ENCODE results near the gene ILKAP.

Gene ILKAP

GRCh38 chr2:238145046-238145445 is 58.4 kb downstream of the ILKAP start:
- H3K27me3 ChIP-seq (replicated peaks; ENCODE audit: control insufficient read depth, insufficient read depth, low read length) = no peaks in the 10 kb centered on the region
- no peak overlapping the region for H3K4me3 ChIP-seq (replicated peaks; ENCODE audit: low read depth, low read length)
- no peaks in the 10 kb centered on the region for H3K36me3 ChIP-seq (ENCODE audit: control insufficient read depth, insufficient read depth, low read length)
- no peak for DNase-seq (ENCODE audit: extremely low read depth, insufficient read length)
- TF ChIP-seq CTCF (IDR thresholded peaks at IDR 0.05; ENCODE audit: insufficient read depth, low read length, poor library complexity, severe bottlenecking) = no peak

DNA sequence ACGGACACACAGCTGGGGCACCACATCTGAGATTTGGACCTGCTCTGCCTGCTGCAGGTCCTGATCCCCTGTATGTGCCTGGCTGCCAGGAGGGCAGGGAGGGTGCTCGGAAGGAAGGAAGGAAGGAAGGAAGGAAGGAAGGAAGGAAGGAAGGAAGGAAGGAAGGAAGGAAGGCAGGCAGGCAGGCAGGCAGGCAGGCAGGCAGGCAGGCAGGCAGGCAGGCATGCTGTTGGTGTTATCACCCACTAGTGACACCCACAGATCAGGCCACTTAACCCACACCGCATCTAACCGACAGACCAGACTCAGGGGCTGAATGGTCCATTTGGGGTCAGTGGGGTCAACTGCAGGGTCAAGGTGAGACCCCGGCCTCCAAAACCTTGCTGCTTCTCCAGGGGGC is 59.2 kb downstream of the ILKAP start:
- Histone ChIP-seq H3K4me3 (replicated peaks; ENCODE audit: low read depth, low read length) (no peak overlapping the region), H3K36me3 (ENCODE audit: control insufficient read depth, insufficient read depth, low read length) (no peaks in the 10 kb centered on the region), H3K27me3 (replicated peaks; ENCODE audit: control insufficient read depth, insufficient read depth, low read length) (no peaks in the 10 kb centered on the region)
- TF ChIP-seq CTCF (IDR thresholded peaks at IDR 0.05; ENCODE audit: insufficient read depth, low read length, poor library complexity, severe bottlenecking) = no peak
- DNase-seq (ENCODE audit: extremely low read depth, insufficient read length) = no peak

GRCh38 chr2:238143239-238143951 is 60.1 kb downstream of the ILKAP start:
- no peak for TF ChIP-seq CTCF (IDR thresholded peaks at IDR 0.05; ENCODE audit: insufficient read depth, low read length, poor library complexity, severe bottlenecking)
- no peaks in the 10 kb centered on the region for H3K27me3 ChIP-seq (replicated peaks; ENCODE audit: control insufficient read depth, insufficient read depth, low read length)
- H3K4me3 ChIP-seq (replicated peaks; ENCODE audit: low read depth, low read length) = no peak overlapping the region
- no peaks in the 10 kb centered on the region for H3K36me3 ChIP-seq (ENCODE audit: control insufficient read depth, insufficient read depth, low read length)
- DNase-seq (ENCODE audit: extremely low read depth, insufficient read length) = no peak

- Histone ChIP-seq H3K36me3 (ENCODE audit: control insufficient read depth, insufficient read depth, low read length) (no peaks in the 10 kb centered on the region), H3K27me3 (replicated peaks; ENCODE audit: control insufficient read depth, insufficient read depth, low read length) (no peaks in the 10 kb centered on the region), H3K4me3 (replicated peaks; ENCODE audit: low read depth, low read length) (no peak overlapping the region)
- no peak for TF ChIP-seq CTCF (IDR thresholded peaks at IDR 0.05; ENCODE audit: insufficient read depth, low read length, poor library complexity, severe bottlenecking)
- no peak for DNase-seq (ENCODE audit: extremely low read depth, insufficient read length)
These were observed 60.9 kb downstream of the ILKAP start for GRCh38 chr2:238142382-238143205.

DNA sequence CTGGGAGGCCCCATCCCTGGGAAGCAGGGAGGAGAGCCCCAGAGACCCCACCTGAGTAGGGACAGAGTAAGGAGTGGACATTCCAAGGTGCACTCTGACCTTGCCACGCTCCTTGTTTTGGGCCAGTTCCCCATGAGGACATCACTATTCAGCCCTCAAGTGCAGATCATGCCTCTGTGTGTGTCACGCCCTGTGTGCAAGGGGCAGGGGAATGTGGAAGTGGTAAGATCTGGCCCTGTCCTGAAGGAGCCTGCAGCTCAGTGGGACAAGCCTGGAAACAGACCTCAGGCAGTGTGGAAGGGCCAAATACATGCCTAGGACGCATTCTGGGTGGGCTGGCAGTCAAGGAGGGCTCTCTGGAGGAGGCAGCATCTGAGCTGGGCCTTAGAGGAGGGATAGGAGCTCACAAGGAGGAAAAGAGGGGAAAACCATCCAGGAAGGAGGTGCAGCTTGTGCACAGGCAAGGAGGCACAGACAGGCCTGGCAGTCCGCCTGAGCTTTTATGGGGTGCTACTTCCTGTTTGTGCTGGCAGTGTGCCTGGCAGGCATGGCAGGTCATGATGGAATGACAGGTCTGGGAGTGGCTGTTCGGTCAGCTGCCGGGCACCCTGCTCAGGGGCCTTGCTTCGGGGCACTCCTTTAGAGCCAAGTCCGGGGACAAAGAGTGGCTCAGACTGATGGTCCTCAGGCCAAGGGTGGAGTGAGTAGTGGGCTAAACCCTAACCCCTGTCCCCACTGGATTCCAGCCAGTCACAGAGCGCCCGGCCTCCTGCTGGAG is 61.8 kb downstream of the ILKAP start:
- no peak for DNase-seq (ENCODE audit: extremely low read depth, insufficient read length)
- H3K27me3 ChIP-seq (replicated peaks; ENCODE audit: control insufficient read depth, insufficient read depth, low read length) = no peaks in the 10 kb centered on the region
- H3K4me3 ChIP-seq (replicated peaks; ENCODE audit: low read depth, low read length) = no peak overlapping the region
- no peaks in the 10 kb centered on the region for H3K36me3 ChIP-seq (ENCODE audit: control insufficient read depth, insufficient read depth, low read length)
- no peak for TF ChIP-seq CTCF (IDR thresholded peaks at IDR 0.05; ENCODE audit: insufficient read depth, low read length, poor library complexity, severe bottlenecking)
